ES-I3 (cell line): ENCODE data around the gene NEK7.
"Not testable (repeated sequence)": the region's sequence is repeated elsewhere in the genome, so short reads cannot be mapped to it uniquely, and the experiment has no call there.

Experiments
- H3K36me3 ChIP-seq: 2 replicates; pipeline ENCODE4 v1.6.1; 2013; ENCODE audit warnings: mild to moderate bottlenecking, low read length, control low read depth, moderate library complexity; ENCODE audit not compliant: insufficient read depth
- H3K4me1 ChIP-seq: 2 replicates; pipeline ENCODE4 v1.6.1; 2013; ENCODE audit warnings: mild to moderate bottlenecking, control low read depth, low read length; ENCODE audit not compliant: insufficient read depth
- H3K9ac ChIP-seq: 2 replicates; pipeline ENCODE4 v1.6.1; 2013; ENCODE audit warnings: low read depth, mild to moderate bottlenecking, low read length, moderate library complexity
- H3K9me3 ChIP-seq: 2 replicates; pipeline ENCODE4 v1.6.1; 2013; ENCODE audit warnings: mild to moderate bottlenecking, low read length, moderate library complexity; ENCODE audit not compliant: control insufficient read depth, insufficient read depth

The NEK7 gene

DNA sequence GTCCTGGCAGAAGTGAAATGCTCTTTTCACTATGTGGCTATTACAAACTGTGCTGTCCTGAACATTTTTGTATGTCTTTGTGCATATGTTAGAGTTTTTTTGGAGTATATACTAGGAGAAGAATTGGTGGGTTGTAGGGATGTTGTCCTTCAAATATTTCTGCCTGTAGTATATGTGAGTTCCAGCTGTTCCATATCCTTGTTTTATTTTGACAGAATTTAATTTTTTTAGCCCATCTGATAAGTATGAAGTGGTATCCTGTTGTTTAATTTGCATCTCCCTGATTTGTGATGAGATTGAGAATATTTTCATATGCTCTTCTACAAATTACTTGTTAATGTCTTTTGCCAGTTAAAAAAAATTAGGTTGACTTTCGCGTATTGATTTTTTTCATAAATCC is 34.3 kb downstream of the NEK7 start:
- H3K4me1 ChIP-seq = no peaks in the 10 kb centered on the region
- H3K9ac ChIP-seq = no peak overlapping the region
- H3K36me3 ChIP-seq = no peaks in the 10 kb centered on the region
- H3K9me3 ChIP-seq = peaks cover under 1% of the 10 kb centered on the region; the same call in 1 of the 2 replicates

DNA sequence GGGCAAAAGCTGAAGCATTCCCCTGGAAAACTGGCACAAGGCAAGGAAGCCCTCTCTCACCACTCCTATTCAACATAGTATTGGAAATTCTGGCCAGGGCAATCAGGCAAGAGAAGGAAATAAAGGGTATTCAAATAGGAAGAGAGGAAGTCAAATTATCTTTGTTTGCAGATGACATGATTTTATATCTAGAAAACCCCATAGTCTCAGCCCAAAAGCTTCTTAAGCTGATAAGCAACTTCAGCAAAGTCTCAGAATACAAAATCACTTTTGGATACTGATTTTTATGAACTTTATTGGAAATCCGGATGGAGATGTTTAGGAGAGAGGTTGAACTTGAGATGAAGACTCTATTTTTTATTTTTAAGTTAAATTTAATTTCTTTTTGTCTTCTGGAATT is 37.1 kb downstream of the NEK7 start:
- H3K36me3 ChIP-seq, H3K4me1 ChIP-seq, H3K9me3 ChIP-seq, H3K9ac ChIP-seq: not testable (repeated sequence)

DNA sequence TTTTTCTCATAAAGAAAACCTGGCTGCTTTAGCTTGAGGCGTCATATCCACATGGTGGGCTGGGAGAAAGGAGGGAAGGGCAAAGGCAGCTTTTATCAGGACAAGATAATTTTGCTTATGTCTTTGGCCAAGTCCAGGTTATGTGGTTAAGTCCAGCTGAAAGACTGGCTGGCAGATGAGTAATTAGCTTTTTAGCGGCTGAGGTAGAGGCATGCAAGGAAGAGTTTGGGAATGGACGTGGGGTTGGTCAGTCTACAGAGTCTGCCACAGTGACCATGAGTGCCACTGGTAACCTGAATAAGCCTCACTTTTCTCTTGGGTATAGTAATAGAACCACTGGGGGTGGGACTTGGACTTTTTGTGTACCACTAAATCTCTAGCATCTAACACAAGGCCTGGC is 39.8 kb downstream of the NEK7 start:
- no peaks in the 10 kb centered on the region for H3K4me1 ChIP-seq
- no peaks in the 10 kb centered on the region for H3K36me3 ChIP-seq
- H3K9me3 ChIP-seq = peaks cover 2% of the 10 kb centered on the region; the same call in 1 of the 2 replicates
- H3K9ac ChIP-seq = no peak overlapping the region

DNA sequence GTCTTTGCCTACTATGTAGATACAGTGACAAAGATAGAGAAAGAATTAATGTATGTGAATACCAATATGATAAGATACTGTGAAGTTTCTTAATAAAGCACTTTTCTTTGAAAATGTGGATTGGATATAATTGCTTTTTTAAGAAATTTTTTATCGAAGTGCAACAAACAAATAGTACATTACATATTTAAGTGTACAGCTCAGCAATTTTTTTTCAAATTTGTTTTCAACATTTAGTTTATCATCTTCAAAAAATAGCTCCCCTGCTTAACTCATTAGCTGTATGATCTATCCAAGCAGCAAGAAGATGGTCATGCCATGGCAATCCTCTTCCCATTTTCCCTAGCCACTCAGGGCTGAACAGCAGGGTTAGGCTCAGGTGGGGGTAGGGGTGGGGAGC is 40.5 kb downstream of the NEK7 start:
- Histone ChIP-seq H3K9me3 (peaks cover 2% of the 10 kb centered on the region; the same call in 1 of the 2 replicates), H3K4me1 (no peaks in the 10 kb centered on the region), H3K36me3 (no peaks in the 10 kb centered on the region), H3K9ac (no peak overlapping the region)

DNA sequence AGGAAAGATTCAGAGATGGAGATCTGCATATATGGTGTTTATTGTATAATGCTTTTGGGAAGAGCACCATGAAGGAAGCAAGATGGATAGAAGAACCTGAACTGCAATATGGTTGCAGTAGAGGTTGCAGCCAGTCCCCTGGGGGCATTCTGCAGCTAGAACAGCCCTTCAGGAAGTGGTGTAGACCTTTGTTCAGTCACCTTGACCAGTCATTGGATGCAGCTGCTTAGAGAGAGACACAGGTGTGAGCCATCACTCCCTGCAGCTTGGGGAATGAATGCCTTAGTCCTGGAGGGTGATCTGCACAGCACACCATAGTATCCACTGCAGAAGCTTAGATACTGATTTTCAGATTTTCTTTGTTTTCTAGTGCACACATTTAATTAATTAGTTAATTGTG is 42.3 kb downstream of the NEK7 start:
- H3K36me3 ChIP-seq = no peaks in the 10 kb centered on the region
- H3K4me1 ChIP-seq = no peaks in the 10 kb centered on the region
- H3K9ac ChIP-seq = no peak overlapping the region
- peaks cover 2% of the 10 kb centered on the region; the same call in 1 of the 2 replicates for H3K9me3 ChIP-seq

DNA sequence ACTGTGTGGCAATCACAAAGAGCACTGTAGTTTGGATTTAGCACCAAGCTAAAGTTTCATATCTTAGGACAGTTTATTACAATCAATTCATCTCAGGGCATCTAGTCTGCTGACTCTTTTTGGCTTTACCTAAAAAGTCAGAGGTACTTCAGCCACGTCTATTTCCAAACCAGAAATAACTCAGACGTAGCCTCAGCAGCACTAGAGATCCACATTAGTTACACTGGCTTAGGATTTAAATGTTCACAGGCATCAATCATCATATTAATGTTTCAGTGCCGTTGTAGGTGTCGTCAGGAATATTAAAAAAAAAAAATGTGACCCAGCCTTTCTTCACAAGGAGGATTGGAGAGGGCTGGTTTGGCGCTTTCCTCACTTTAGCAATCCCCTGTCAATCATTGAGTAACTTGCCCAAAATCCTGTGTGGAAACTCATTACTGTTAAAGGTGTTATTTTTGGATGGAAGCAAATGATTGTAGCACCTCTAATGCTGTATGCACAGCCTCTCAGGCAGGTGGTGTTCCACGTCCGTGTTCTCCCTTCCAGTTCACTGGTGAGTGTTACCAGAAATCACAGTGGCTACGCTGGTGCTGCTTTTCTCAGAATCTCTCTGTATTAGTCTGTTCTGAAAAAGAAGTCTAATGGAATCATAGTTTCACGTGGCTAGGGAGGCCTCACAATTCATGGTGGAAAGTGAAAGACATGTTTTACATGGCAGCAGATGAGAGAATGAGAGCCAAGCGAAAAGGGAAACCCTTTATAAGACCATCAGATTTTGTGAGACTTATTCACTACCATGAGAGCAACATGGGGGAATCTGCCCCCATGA is 45.4 kb downstream of the NEK7 start:
- Histone ChIP-seq H3K4me1 (no peaks in the 10 kb centered on the region), H3K36me3 (no peaks in the 10 kb centered on the region), H3K9ac (no peak overlapping the region), H3K9me3 (no peaks in the 10 kb centered on the region)

DNA sequence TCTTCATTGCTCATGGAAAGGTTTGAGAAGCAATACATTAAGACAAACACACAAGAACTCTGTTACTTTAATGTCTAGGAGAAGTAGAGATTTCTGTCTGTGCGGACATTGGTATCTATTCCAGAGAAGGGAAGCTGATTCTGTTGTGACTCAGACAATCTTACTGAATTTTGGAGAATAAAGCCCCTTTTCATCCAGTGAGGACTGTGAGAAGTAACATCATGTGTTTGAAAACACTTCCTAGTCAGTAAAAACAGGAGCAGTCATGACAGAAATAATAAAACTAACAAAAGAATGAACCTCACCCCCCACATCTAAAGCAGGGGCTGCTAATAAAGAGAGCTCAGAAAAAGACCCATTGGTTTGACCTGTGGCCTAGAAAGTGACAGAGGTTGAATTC is 46.6 kb downstream of the NEK7 start:
- H3K9ac ChIP-seq = no peak overlapping the region
- no peaks in the 10 kb centered on the region for H3K36me3 ChIP-seq
- no peaks in the 10 kb centered on the region for H3K9me3 ChIP-seq
- H3K4me1 ChIP-seq = no peaks in the 10 kb centered on the region

DNA sequence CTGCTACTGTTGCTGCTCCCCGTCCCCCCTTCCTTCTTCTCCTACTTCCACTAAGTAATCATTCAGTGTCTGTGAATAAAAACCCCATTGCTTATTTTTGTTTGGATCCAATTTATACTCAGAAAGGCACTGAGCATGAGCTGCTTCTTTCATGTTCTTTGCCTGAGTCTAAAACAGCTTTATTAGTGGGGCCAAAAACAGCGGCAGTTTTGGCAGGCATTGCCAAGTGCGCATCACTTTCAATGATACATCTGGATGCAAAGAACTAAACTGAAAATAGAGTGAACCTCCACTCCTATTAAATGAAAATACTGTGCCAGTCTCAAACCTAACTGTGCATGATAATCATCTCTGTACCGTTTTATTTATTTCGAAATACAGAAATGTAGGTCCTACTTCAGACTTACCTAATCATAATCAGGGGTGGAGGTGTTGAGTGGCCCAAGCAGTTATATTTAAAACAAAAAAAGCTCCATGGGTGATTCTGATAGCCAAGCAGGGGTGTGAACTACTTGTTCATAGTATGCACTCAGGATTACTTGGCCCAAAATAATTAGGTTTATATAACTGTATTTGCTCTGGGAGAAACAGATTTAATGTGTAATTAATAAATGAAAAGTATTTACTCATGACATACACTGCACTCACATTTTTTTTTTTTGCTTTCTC is 48.4 kb downstream of the NEK7 start:
- no peaks in the 10 kb centered on the region for H3K9me3 ChIP-seq
- no peaks in the 10 kb centered on the region for H3K36me3 ChIP-seq
- no peaks in the 10 kb centered on the region for H3K4me1 ChIP-seq
- no peak overlapping the region for H3K9ac ChIP-seq

DNA sequence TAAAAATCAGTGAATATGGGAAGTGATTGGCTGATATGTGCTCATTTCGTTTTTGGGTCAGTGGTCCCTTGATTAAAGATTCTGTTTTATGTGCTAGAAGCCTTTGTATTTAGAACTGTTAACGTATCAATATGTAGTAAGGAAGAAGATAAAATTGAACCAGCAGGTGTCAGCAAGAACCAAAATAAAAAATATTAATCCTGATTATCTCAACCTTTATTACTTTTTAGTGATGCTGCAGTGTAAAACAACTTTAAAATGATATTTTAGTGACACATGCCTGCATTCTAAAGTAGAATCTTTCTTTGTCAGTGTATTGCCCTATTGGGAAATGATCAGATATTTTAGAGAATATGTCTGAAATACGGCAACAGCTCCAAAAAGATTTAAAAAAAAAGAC is 49.5 kb downstream of the NEK7 start:
- H3K9ac ChIP-seq = no peak overlapping the region
- H3K9me3 ChIP-seq = no peaks in the 10 kb centered on the region
- no peaks in the 10 kb centered on the region for H3K4me1 ChIP-seq
- H3K36me3 ChIP-seq = no peaks in the 10 kb centered on the region

DNA sequence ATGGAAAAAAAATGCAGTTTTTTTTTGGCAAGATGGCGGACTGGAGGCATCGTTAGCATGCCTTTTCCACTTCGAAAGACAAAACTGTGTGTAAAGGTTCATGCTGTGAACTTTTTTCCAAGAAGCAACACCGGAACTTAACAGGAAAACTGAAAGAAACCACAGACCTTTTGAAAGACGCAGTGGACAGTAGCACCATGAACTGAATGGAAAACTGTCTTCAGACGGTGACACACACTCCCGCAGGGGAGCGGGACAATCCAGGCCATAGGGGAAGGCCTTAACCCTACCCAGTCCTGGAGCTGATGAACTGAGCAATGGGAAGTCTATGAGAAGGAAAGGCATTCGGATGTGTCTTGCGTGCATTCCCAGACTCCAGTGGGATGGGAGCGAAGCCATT is 54.9 kb downstream of the NEK7 start:
- no peak overlapping the region for H3K9ac ChIP-seq
- no peaks in the 10 kb centered on the region for H3K4me1 ChIP-seq
- no peaks in the 10 kb centered on the region; the same call in 1 of the 2 replicates for H3K9me3 ChIP-seq
- H3K36me3 ChIP-seq = no peaks in the 10 kb centered on the region

DNA sequence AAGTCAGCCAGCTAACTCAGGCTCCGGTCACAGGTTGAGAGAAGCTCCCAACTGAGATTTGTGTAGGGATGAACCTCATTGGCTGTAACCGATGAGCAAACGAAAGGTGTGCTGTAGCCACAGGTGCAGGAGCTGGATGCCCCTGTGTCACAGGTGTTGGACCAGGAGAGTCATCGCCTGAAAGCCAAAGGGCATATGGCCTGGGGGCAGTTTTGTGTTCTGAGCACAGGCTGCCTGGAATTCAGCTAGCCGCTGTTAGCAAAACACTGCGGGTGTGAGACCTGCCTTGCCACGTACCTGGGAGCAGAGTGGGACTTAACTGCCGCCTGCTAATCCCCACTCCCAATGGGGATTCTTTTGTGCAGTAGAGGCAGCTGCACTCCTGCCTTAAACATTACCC is 55.3 kb downstream of the NEK7 start:
- Histone ChIP-seq H3K9ac (no peak overlapping the region), H3K4me1 (no peaks in the 10 kb centered on the region), H3K36me3 (no peaks in the 10 kb centered on the region), H3K9me3 (no peaks in the 10 kb centered on the region; the same call in 1 of the 2 replicates)

DNA sequence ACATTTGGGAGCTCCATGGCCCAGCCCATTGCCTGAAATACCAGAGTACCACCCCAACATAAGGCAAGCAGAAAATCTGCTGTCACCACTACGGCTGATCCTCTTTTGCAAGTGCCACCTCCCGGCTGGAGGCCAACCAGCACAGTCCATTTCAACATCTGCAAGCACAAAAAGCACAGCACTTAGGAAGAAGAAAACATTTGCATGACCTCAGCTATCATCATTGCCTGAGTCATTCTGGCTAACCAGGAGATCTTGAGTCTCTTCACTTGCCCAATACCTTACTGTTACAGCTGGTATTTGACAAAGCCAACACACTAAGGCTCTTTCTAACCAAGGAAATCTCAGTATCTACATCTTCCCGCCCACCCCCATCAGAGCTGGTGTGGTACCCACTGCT is 55.9 kb downstream of the NEK7 start:
- no peak overlapping the region for H3K9ac ChIP-seq
- H3K4me1 ChIP-seq = no peaks in the 10 kb centered on the region
- no peaks in the 10 kb centered on the region for H3K36me3 ChIP-seq
- H3K9me3 ChIP-seq = no peaks in the 10 kb centered on the region; the same call in 1 of the 2 replicates

DNA sequence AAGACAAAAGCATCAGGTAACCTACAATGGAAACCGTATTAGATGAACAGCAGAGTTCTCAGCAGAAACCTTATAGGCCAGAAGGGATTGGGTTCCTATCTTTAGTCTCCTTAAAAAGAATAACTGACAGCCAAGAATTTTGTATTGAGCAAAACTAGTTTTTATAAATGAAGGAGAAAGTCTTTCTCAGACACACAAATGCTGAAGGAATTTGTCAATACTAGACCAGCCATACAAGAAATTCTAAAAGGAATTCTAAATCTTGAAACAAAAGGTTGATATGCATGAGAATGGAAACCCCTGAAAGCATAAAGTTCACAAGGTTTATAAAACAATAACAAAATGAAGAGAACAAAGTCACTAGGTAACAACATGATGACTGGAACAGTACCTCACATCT is 58.1 kb downstream of the NEK7 start:
- no peaks in the 10 kb centered on the region for H3K4me1 ChIP-seq
- no peaks in the 10 kb centered on the region for H3K36me3 ChIP-seq
- H3K9me3 ChIP-seq = no peaks in the 10 kb centered on the region; the same call in 1 of the 2 replicates
- H3K9ac ChIP-seq = no peak overlapping the region

DNA sequence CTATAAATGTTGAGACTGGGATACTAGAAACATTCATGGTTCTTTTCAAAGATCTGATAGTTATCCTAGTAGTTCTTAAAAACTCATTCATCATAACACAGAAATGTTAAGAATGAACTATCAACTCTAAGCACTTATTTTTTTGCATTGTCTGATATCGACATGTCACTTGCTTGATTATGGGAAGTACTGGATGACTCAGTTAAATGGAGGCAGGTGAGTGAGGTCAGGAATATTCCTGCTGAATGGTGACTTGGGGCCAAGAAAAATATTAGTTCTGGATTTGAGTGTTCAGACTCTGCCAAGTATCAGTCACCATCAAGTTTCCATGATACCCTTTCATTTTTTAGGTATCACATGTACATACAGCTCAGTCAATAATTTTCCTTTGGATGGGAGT is 63.6 kb downstream of the NEK7 start:
- Histone ChIP-seq H3K9ac (no peak overlapping the region), H3K9me3 (no peaks in the 10 kb centered on the region), H3K36me3 (no peaks in the 10 kb centered on the region), H3K4me1 (no peaks in the 10 kb centered on the region)

DNA sequence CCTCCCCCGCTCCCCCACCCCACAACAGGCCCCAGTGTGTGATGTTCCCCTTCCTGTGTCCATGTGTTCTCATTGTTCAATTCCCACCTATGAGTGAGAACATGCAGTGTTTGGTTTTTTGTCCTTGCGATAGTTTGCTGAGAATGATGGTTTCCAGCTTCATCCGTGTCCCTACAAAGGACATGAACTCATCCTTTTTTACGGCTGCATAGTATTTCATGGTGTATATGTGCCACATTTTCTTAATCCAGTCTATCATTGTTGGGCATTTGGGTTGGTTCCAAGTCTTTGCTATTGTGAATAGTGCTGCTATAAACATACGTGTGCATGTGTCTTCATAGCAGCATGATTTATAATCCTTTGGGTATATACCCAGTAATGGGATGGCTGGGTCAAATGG is 70.2 kb downstream of the NEK7 start:
- H3K9me3 ChIP-seq, H3K9ac ChIP-seq, H3K36me3 ChIP-seq, H3K4me1 ChIP-seq: not testable (repeated sequence)
